Neural crest cell (in vitro differentiated cells): ENCODE data around the gene CHPF. TPM values are rescaled to one million over a fixed set of nuclear protein-coding genes. Genes with fewer than 3 reads are reported as not detected.

Experiments used
- DNase-seq: peaks from one replicate; pipeline ENCODE4 v3.0.0; 2021; ENCODE audit warnings: low read depth, mixed read lengths, low spot score
- H3K27ac Mint-ChIP-seq: one replicate; pipeline ENCODE4 v1.8.0; 2021; ENCODE audit warnings: mild to moderate bottlenecking, mixed read lengths; ENCODE audit not compliant: unreplicated experiment
- H3K27me3 Mint-ChIP-seq: 2 replicates; pipeline ENCODE4 v1.8.0; 2021; ENCODE audit warnings: low read depth, mild to moderate bottlenecking, mixed read lengths
- H3K36me3 Mint-ChIP-seq: 2 replicates; pipeline ENCODE4 v1.8.0; 2021; ENCODE audit warnings: low read depth, mild to moderate bottlenecking, mixed read lengths
- H3K4me1 Mint-ChIP-seq: 2 replicates; pipeline ENCODE4 v1.8.0; 2021; ENCODE audit warnings: mixed read lengths
- H3K4me3 Mint-ChIP-seq: one replicate; pipeline ENCODE4 v1.8.0; 2021; ENCODE audit warnings: mild to moderate bottlenecking, mixed read lengths
- H3K9me3 Mint-ChIP-seq: 2 replicates; pipeline ENCODE4 v1.8.0; 2021; ENCODE audit warnings: mixed read lengths
- CTCF ChIP-seq: fragments of 200-600 bp; sonication (generic); conservative IDR thresholded peaks from 2 replicates; pipeline ENCODE4 v1.5.0; 2021; ENCODE audit warnings: antibody characterized with exemption, mild to moderate bottlenecking
- total RNA-seq: library from RNA; stranded (reverse); gene quantifications from 2 replicates; pipeline ENCODE4 v1.2.1, GENCODE V29; 2021

The CHPF gene
- total RNA-seq, 1 donor from 2014 or later = 30.0 TPM

- DNase-seq = no peak
- H3K4me1 Mint-ChIP-seq = peaks cover 25% of the 10 kb centered on the region
- no peaks in the 10 kb centered on the region for H3K36me3 Mint-ChIP-seq
- no peaks in the 10 kb centered on the region for H3K9me3 Mint-ChIP-seq
- no peak for TF ChIP-seq CTCF
- H3K4me3 Mint-ChIP-seq = peak overlapping the region; percentile 66
- H3K27me3 Mint-ChIP-seq = peaks cover 68% of the 10 kb centered on the region
- no peak overlapping the region for H3K27ac Mint-ChIP-seq
Measured at GRCh38 chr2:219496247-219496824, 47.3 kb downstream of the CHPF start.

- peaks cover 25% of the 10 kb centered on the region for H3K4me1 Mint-ChIP-seq
- DNase-seq = peak; percentile 78
- TF ChIP-seq CTCF = peak; percentile 70
- H3K36me3 Mint-ChIP-seq = no peaks in the 10 kb centered on the region
- H3K9me3 Mint-ChIP-seq = no peaks in the 10 kb centered on the region
- no peak overlapping the region for H3K27ac Mint-ChIP-seq
- peaks cover 72% of the 10 kb centered on the region for H3K27me3 Mint-ChIP-seq
- H3K4me3 Mint-ChIP-seq = peak overlapping the region; percentile 66
Measured at GRCh38 chr2:219495531-219496122, 48.0 kb downstream of the CHPF start.

DNA sequence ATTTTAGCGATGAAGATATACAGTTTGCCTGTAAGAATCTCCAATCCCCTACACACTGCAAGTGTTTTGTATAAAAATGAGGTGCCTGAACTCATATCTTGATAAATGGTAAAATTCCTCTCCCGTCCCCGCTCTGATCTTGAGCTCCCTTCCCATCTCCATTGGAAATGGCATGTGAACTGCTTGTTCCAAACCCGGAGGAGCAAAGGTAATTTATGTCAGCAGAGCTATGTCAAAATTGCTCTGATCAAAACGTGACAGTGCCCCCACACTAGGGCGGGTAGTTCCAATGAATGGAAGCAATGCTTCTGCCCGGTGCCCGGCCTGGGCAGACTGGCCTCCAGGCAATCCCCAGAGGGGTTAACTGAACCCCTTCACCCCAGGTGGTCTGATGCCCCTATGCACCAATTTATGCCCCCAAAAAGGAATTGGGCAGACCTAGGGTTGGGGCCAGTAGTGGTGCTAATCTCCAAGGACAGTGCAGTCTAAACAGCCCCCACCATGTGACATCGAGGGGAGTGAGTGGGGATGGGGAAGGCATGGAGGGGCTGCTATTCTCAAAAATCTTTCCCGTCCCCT, 48.6 kb downstream of the CHPF start:
- Mint-ChIP-seq H3K27ac (no peak overlapping the region), H3K4me1 (peaks cover 21% of the 10 kb centered on the region), H3K4me3 (peak overlapping the region; percentile 66), H3K36me3 (no peaks in the 10 kb centered on the region), H3K27me3 (peaks cover 74% of the 10 kb centered on the region), H3K9me3 (no peaks in the 10 kb centered on the region)
- no peak for DNase-seq
- TF ChIP-seq CTCF = no peak

DNA sequence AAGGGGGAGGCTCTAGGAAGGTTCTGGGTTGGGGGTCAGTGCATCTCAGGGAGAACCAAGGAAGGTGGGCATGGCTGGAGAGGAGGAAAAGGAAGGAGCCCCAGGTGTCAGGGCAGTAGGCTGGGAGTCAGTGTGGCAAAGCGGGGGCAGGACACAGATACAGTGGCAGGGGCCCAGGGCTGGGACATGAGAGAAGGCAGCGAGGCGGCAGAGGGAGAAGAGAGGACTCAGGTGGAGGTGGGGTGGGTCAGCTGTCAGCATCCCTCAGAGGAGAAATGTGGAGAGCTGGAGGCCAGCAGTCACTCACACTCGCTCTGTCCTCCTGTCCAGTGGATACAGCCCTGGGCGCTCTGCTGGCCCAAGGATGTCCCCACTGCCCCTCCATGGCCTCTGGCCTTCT, 50.5 kb downstream of the CHPF start:
- H3K27ac Mint-ChIP-seq = no peak overlapping the region
- H3K27me3 Mint-ChIP-seq = peaks cover 72% of the 10 kb centered on the region
- DNase-seq = no peak
- H3K4me3 Mint-ChIP-seq = no peak overlapping the region
- no peak for TF ChIP-seq CTCF
- no peaks in the 10 kb centered on the region for H3K36me3 Mint-ChIP-seq
- H3K4me1 Mint-ChIP-seq = peaks cover under 1% of the 10 kb centered on the region
- no peaks in the 10 kb centered on the region for H3K9me3 Mint-ChIP-seq

- no peaks in the 10 kb centered on the region for H3K9me3 Mint-ChIP-seq
- TF ChIP-seq CTCF = no peak
- H3K27me3 Mint-ChIP-seq = peaks cover 72% of the 10 kb centered on the region
- DNase-seq = no peak
- no peaks in the 10 kb centered on the region for H3K4me1 Mint-ChIP-seq
- H3K4me3 Mint-ChIP-seq = no peak overlapping the region
- H3K27ac Mint-ChIP-seq = no peak overlapping the region
- H3K36me3 Mint-ChIP-seq = no peaks in the 10 kb centered on the region
Measured at GRCh38 chr2:219492575-219492974, 51.0 kb downstream of the CHPF start.
